ENCODE measurements around the gene OR2A14.

- TF ChIP-seq ZNF462 (CRISPR knock-in tag; IDR thresholded peaks at IDR 0.05) (no peak), CREB1 (CRISPR knock-in tag; IDR thresholded peaks at IDR 0.05; ENCODE audit: low read depth) (no peak), POLR2AphosphoS5 (IDR thresholded peaks at IDR 0.05; ENCODE audit: low read depth) (no peak), EZH2 (IDR thresholded peaks at IDR 0.05; ENCODE audit: low read depth, unreplicated experiment) (no peak), NANOG (IDR thresholded peaks at IDR 0.05; ENCODE audit: borderline replicate concordance) (no peak)
- TF ChIP-seq, protein P1, sequence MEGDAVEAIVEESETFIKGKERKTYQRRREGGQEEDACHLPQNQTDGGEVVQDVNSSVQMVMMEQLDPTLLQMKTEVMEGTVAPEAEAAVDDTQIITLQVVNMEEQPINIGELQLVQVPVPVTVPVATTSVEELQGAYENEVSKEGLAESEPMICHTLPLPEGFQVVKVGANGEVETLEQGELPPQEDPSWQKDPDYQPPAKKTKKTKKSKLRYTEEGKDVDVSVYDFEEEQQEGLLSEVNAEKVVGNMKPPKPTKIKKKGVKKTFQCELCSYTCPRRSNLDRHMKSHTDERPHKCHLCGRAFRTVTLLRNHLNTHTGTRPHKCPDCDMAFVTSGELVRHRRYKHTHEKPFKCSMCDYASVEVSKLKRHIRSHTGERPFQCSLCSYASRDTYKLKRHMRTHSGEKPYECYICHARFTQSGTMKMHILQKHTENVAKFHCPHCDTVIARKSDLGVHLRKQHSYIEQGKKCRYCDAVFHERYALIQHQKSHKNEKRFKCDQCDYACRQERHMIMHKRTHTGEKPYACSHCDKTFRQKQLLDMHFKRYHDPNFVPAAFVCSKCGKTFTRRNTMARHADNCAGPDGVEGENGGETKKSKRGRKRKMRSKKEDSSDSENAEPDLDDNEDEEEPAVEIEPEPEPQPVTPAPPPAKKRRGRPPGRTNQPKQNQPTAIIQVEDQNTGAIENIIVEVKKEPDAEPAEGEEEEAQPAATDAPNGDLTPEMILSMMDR (conservative IDR thresholded peaks at IDR 0.05; ENCODE audit: low read depth in 2 of 2), result no peak
- TF ChIP-seq, protein P2, sequence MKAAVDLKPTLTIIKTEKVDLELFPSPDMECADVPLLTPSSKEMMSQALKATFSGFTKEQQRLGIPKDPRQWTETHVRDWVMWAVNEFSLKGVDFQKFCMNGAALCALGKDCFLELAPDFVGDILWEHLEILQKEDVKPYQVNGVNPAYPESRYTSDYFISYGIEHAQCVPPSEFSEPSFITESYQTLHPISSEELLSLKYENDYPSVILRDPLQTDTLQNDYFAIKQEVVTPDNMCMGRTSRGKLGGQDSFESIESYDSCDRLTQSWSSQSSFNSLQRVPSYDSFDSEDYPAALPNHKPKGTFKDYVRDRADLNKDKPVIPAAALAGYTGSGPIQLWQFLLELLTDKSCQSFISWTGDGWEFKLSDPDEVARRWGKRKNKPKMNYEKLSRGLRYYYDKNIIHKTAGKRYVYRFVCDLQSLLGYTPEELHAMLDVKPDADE (IDR thresholded peaks at IDR 0.05), result no peak
These were observed 22.4 kb upstream of the OR2A14 start for GRCh38 chr7:144100607-144101006.
